NCI-H345 treated with DMSO at 0.1 percent for 48 hours (cell line): ENCODE results near the gene CUEDC2.
A peak's percentile ranks its signal among the peaks of the same experiment; 100 is the strongest.

Experiments used
- DNase-seq: peaks from one replicate; lab custom pipeline; 2025; ENCODE audit not compliant: unreplicated experiment; lab: John Stamatoyannopoulos, UW

The CUEDC2 gene

DNA sequence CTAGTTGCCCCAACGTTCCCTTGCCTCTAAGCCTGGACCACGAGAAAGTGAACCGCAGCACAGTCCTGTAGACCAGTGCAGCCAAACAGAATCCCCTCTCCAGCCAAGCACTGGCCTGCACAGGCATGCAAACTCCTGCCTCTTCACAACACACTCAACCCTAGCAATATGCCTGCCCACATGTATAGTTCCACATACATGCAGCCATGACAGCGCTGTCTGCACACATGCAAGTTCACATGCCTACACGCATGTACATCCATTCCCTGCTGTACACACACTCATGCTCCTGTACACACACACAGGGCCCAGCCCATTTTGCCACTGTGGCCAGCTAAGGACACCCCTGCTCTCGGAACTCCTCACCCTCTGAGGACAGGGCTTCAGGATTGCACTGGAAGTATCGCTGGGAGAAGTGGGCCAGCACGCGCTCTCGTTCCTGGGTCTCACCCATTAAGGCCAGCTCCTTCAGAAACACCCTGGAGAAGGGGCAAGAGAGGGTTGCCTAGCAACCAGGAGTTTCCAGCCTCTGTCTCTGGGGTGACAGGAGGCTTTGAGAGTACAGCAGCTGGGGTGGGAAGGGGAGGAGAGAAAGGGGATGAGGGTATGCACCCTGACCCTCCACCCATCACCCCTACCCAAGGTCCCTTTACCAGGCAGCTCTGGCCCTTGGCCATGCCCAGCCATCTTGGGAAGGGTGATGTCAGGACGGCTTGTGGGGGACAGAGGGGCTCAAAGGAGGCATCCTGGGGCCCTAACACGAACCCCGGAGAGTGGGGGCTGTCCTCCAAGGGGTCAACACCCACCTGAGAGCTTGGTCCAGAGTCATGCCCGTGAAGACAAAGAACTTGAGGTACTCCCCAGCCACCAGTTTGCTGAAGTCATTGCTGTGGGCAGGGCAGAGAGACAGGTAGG lies 20.8 kb downstream of the CUEDC2 start:
- DNase-seq: no peak

DNA sequence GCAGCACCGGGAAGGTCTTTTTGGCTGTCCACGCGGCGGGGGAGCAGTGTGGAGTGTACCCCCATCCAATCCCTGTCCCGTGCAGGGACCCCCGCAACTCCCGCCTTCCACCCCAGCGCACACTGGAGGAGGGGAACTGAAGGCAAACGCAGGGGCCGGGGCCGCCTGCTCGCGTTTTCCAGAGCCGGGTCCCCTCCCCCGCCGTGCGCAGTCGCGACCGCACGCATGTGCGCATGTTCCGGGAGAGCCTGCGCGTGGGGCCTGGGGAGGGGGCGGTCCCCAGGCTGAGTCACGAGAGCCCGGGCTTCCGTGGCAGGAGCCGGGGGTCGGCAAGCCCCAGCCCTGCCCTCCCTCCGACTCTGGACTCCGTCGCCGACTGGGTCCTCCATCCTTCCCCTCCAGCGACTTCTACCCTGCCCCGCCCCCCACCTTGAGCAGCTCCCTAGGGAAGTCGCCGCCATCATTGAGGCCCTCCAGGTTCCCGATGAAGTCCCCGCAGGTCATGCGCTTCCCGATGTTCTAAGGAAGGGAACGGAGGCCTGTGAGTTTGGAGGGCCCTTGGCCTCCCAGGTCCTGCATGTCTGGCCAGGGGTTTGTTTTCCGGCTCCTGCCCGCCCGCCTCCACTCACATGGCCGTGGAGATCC lies 21.8 kb downstream of the CUEDC2 start:
- DNase-seq: no peak

DNA sequence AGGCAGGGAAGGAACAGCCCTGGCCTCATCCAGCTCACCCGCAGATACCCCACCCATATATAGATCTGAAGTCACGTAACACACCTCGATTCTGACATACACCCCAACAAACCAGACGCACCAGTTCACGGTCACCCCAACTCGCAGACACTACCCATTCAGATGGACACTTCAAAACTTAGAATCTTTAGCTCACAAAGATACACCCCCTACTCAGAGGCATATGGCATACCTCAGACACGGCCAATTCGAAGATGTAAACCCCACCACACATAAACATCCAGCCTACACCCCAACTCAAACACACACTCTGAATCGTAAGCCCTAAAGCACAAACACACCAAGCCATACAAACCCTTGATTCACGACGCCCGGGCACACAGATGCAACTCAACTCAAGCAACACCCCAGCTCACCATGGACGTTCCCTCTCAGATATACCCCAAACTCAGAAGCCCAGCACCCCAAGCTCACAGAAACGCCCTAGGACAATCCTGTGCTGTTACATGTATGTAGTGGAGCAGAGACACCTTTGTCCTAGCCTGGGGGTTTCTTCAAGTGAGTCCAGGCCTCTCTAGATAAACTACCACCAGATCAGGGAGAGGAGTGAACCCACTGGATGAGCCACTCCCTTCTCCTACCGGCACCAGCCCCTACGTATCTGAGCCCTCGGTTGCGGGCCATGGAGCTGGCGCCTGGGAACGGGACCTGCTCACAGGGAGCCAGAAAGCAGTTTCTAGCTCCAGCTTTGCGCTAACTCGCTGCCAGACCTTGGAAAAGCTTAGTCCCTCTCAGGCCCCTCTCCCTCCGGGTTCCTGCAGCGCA lies 22.6 kb downstream of the CUEDC2 start:
- DNase-seq: no peak

DNA sequence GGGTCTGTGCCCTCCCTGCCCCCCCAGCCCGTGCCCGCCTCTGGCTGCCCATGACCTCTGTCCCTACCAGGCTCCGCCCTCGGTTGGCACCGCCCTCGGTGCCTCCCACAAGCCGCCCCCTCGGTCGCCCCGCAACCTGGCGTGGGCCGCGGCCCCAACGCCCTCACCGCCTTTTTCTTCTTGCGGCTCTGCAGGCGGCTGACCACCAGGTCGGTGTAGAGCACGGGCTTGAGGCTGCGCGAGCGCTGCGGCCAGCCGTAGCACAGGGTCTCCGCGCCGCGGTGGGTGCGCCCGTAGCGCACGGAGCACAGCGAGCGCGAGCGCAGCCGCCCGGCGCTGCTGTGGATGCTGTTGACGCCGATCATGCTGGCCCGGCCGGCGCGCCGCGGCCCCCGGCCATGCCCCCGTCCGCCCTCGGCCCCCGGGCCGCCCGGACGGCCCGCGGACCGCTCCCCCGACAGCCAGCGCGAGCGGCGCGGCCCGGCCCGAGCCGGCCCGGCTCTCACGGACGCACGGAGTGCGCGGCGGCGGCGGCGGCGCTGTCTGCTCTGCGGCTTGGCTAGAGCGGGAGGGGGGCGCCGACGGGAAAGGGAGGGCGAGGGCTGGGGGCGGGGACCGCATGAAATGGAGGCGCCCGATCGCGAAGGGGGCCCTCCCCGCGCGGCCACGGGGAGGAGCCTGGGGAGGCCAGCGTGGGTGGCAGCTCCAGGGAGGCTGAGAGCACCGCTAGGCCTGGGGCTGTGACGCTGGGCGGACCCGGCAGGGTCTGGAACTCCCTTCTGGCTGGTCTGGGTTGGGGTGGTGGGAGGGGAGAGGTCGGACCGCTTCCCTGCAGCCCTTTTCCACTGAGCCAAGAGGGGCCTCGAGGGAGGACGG lies 23.4 kb downstream of the CUEDC2 start:
- DNase-seq: no peak

DNA sequence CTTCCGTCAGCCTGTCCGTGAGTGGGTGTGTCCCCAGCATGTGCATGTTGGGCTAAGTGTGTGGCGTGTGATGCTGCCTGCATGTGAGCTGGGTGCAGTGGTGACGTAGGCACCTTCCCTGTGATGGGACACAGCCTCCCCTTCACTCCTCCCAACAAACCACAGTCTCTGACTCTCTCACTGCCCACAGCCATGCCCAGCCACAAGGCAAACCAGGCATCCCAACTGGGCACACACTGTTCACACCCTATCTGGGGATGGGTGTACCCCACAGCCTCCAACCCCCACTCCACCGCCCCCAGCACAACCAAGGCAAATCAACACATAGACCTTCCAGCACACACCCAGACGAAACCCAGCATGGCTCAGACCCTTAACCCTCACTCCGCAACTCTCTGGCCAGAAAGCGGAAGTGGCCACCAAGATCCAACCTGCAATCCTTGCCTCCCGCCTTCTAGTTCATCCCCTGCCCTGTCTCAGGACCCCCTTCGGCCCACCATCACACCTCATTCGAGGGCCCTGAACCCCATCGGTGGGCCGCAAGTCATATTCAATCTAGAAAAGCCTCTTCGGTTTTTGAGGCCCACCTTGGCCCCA lies 24.1 kb downstream of the CUEDC2 start:
- DNase-seq: no peak

DNA sequence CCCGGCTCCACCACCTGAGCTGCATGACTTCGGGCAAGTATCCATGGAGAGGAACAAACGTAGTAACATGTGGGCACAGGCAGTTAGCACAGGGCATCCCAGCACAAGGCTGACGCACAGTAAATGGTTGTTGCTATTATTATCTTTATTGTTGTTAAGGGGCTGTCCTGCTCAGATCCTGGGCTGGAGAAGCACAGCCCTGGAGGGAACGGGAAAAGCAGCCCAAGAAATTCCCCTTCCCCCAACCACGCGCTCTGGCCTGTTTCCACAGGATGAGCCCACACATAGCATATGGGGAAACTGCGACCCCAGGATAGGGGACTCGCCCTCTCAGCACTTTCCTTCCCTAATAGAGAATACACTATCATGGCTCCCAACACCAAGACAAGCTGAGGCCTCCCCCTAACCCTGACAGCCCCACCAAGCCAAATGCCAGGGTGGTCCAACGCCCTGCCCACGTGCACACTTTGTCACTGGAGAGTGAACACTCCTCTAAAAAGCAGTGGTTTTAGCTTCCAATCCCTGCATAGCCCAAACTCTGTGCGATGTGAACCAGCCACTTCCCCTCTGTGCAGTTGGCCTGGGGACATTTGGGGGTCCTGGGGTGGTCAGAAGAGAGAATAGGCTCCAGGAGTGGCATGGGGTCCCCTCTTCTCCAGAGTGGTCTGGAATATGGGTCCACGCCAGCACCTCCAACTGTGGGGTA lies 24.8 kb downstream of the CUEDC2 start:
- no peak for DNase-seq

DNA sequence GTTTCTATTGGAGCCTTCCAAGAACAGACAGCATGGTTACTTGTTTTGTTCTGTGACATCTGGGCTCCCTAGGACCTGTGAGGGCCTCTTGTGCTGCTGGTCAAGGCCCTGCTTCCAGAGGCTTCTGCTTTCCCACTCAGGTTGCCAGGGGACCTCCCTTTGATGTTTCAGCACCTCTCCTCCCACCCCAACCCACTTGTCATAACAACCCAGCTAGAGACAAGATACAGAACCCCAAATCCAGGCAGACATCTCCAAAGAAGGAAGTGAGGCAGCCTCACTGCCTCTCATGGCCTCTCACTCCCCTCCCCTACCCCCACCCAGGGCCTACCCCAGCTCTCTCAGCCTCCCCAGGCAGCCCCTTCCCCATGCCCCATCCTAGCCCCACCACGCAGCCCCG lies 25.6 kb downstream of the CUEDC2 start:
- DNase-seq: no peak

DNA sequence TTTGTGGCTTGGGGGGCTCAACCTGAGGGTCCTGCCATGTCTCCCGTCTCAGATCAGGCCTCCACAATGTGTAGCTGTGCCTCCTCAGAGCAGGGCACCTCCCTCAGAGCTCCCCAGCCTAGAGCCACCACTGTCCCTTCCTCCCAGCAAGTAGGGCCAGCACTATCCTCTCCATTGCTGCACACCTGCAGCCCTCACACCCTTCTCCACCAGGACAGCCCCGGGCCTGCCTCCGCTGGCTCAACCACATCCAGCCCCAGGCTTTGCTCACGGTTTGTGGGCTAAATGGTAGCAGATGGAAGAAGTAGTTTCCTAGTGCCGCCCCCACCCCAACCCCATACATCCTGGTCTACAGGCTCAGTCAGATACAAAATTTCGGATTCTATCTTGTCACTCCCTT lies 26.7 kb downstream of the CUEDC2 start:
- DNase-seq: no peak

DNA sequence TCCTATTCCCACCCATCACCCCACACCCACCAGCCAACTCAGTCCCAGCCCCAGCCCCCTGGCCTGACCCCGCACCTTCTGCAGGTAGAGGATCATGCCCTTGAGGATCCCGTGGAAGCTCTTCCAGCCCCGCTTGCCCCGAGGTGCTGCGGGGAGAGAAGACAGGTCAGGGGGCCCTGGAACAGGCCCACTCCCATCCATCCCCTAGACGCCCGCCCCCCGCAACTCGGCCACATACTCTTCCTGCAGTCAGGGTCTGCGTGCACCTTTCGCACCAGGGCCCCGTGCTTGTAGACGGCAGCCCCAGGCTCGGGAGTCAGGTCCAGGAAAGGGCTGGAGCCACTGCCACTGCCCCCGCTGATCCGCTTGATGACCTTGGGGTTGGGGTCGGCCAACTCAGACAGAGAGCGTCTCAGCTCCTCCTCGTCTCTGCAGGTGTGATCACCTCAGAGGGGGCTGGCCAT lies 27.2 kb downstream of the CUEDC2 start:
- DNase-seq: no peak

DNA sequence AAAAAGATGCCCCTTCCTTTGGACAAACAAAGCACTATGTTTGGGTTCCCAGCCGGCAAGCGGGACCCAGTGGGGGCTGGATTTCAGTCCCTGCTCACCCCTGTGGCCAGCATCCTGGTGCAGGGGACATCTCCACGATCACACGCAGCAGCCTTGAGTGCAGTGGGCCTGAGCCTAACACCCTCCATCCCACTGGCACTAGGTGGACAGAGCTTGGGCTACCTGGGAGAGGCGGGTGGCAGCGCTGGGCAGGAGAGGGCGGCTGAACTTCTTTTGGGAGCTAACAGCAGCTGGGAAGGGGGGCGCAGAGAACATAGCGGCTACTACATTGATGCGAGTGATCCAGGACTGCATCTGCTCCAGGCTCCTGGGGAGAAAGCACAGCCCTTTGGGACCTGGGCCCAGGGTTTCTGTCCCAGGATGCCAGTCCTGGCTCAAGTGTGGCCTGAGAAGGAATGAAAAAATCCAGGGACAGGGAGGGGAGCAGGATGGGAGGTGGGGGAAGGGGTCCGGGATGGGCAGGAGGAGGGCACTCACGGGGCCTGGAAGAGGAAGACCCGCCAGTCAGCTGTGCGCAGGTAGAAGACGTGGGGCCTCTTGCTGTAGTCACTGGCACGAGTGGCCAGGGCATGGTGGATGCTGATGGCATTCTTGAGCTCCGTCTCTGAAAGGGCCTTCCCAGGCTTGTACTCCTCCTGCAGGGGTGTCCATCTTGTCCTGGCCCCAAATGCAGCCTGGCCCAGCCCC lies 27.8 kb downstream of the CUEDC2 start:
- no peak for DNase-seq

DNA sequence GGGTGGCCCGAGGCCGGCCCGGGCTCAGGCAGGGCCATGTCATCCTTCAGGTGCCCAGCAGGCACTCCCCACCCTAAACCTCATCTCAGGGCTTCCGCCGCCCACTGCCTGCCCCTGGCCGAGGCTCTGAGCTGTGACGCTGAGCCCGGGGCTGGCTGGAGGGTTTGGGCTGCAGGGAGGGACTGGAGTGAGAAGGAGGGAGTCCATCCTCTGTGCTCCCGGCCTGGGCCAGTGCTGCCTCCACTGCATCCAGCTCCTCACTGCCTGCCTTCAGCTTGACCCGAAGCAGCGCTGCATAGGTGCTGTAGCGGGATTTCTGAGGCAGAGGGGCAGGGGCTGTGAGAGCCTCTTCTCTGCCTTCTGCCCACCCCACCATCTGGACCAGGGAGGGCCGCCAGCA lies 29.3 kb downstream of the CUEDC2 start:
- no peak for DNase-seq

DNA sequence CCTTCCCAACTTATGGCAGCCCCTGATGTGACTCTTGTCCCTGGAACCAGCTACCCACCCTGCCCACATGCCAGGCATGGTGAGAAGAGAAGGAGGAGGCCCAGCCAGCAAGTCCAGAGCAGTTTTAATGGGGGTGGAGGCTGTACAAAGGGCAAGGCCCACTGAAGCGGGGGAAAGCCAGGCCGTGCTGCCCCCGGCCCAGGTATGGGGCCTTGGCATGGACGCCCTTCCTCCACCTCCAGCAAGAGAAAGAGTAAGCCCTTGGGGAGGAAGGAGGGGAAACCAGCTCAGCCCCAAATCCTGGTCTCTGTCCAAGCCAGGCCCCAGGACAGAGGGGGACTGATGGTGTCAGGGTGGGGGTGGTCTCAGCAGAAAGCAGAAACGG lies 29.9 kb downstream of the CUEDC2 start:
- DNase-seq: no peak

DNA sequence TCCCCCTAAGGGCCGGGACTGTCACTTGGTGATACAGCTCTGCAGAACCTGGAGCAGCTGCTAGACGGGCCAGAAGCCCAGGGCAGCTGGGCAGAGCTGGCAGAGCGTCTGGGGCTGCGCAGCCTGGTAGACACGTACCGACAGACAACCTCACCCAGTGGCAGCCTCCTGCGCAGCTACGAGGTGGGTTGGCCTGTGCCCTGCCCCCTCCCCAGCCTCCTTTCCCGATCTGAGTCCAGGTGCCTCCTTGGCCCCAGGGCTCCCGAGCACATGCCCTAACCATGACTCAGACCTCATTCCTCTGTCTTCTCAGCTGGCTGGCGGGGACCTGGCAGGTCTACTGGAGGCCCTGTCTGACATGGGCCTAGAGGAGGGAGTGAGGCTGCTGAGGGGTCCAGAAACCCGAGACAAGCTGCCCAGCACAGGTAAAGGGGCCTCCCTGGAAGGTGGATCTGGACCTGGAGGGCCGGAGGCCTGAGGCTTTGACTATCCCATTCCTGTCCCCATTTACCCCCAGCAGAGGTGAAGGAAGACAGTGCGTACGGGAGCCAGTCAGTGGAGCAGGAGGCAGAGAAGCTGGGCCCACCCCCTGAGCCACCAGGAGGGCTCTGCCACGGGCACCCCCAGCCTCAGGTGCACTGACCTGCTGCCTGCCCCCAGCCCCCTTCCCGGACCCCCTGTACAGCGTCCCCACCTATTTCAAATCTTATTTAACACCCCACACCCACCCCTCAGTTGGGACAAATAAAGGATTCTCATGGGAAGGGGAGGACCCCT lies 30.5 kb downstream of the CUEDC2 start:
- DNase-seq: no peak

DNA sequence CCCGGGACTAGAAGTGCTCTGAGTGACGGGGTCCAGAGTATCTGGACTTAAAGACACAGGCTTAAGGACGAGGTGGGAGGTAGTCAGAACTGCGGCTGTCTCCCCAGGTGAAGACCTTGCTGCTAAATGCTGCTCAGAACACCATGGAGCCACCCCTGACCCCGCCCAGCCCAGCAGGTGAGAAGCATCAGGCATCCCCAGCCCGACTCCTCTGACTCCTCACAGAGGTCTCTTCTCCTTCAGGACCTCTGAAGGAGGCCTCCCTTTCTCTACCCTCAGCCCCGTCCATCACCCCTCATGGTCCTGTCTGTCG lies 31.1 kb downstream of the CUEDC2 start:
- no peak for DNase-seq

DNA sequence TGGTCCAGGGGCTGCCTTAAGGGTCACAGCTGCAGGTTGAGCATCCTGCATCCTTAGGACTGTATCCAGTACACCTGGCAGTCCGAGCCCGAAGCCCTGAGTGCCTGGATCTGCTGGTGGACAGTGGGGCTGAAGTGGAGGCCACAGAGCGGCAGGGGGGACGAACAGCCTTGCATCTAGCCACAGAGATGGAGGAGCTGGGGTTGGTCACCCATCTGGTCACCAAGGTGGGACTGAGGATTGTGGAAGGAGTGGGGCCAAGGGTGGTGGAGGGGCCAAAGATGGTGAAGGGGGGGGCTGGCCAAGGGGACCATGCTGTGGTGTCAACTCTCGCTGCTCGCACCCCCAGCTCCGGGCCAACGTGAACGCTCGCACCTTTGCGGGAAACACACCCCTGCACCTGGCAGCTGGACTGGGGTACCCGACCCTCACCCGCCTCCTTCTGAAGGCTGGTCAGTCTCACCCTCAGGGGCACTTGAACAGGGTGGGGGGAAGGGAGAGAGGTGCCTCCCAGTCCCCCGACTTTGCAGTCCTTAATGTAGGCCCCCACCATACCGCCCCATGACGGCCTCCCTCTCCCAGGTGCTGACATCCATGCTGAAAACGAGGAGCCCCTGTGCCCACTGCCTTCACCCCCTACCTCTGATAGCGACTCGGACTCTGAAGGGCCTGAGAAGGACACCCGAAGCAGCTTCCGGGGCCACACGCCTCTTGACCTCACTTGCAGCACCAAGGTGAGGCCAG lies 31.6 kb downstream of the CUEDC2 start:
- no peak for DNase-seq

DNA sequence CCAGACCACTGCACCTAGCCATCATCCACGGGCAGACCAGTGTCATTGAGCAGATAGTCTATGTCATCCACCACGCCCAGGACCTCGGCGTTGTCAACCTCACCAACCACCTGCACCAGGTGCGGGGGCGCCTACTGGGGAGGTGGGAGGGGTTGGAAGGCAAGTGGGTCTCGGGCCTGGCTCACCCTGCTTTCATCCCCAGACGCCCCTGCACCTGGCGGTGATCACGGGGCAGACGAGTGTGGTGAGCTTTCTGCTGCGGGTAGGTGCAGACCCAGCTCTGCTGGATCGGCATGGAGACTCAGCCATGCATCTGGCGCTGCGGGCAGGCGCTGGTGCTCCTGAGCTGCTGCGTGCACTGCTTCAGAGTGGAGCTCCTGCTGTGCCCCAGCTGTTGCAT lies 32.3 kb downstream of the CUEDC2 start:
- DNase-seq: no peak

DNA sequence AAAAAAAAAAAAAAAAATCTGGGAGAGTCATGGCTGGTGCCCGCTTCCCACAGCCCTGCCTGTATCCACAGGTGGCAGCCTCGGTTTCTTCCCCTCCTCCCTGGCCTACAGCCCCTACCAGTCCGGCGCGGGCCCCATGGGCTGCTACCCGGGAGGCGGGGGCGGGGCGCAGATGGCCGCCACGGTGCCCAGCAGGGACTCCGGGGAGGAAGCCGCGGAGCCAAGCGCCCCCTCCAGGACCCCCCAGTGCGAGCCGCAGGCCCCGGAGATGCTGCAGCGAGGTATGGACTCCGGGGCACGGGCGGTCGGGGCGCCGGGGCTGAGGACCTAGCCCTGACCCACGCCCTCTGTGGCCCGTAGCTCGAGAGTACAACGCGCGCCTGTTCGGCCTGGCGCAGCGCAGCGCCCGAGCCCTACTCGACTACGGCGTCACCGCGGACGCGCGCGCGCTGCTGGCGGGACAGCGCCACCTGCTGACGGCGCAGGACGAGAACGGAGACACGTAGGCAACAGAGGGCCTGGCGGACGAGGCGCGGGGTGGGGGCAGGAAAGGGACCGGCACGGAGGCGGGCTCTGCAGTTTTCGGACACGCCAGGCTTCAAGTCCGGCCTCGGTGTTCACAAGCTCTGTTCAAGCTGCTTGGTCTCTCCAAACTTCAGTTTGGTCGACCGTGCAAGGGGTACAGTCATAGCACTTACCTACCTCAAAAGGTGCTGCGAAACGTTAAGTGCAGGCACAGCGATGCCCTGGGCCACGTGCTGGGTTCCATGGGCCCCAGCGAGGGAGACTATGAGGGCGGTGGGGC lies 33.0 kb downstream of the CUEDC2 start:
- DNase-seq: peak; percentile 58
